Tibial artery (tissue), 4 donors: ENCODE measurements around the gene TUBA1B.
A peak's percentile ranks its signal among the peaks of the same experiment; 100 is the strongest.

Source experiments
- DNase-seq, 2 donors: peaks; one replicate each; pipeline ENCODE4 v3.0.0-alpha.2; 2019
- H3K27ac ChIP-seq, 2 donors: fragments of 200-600 bp; sonication (generic) in 1 of 2; 1 replicate in 1 of 2; 2 replicates in 1 of 2; pipeline ENCODE4 v1.5.1; 2018 to 2019; ENCODE audit warnings: mild to moderate bottlenecking in 1 of 2
- H3K27me3 ChIP-seq, 2 donors: fragments of 200-600 bp; sonication (generic) in 1 of 2; one replicate each; pipeline versions ENCODE4 v1.5.1 to v1.6.0; 2016 to 2019
- H3K36me3 ChIP-seq, 3 donors: fragments of 200-600 bp; sonication (generic) in 2 of 3; one replicate each; pipeline ENCODE4 v1.5.1; 2016 to 2019; ENCODE audit warnings: mild to moderate bottlenecking in 2 of 3
- H3K4me1 ChIP-seq, 4 donors: fragments of 200-600 bp; sonication (generic) in 2 of 4; 1 replicate in 3 of 4; 2 replicates in 1 of 4; pipeline ENCODE4 v1.5.1; 2016 to 2019
- H3K4me3 ChIP-seq, 2 donors: fragments of 200-600 bp; sonication (generic) in 1 of 2; 1 replicate in 1 of 2; 2 replicates in 1 of 2; pipeline ENCODE4 v1.5.1; 2018 to 2019; ENCODE audit warnings: mild to moderate bottlenecking in 2 of 2
- H3K9me3 ChIP-seq, 3 donors: fragments of 200-600 bp; sonication (generic) in 1 of 3; one replicate each; pipeline ENCODE4 v1.5.1; 2016 to 2019
- CTCF ChIP-seq, 2 experiments: fragments of 200-600 bp in 1 of 2; fragments of 450-650 bp in 1 of 2; IDR thresholded peaks; one replicate each; pipeline ENCODE4 v1.5.1; 2017 to 2019; ENCODE audit warnings: antibody characterized with exemption in 2 of 2, mild to moderate bottlenecking in 1 of 2, moderate library complexity in 1 of 2
- intact Hi-C: fragments of 100-400 bp; cut with DNase I; formaldehyde crosslinking; loops from one replicate; pipeline ENCODE4 v1.15.0; 2023; ENCODE audit warnings: low total_unique reads

The TUBA1B gene

GRCh38 chr12:49088150-49088931 is 42.9 kb downstream of the TUBA1B start:
- Histone ChIP-seq H3K27ac (no peak overlapping the region), H3K9me3 (no peaks in the 10 kb centered on the region), H3K27me3 (peaks cover 0 to 47% of the 10 kb centered on the region in 2 donors), H3K4me1 (peaks cover 0 to 38% (median 35%) of the 10 kb centered on the region in 4 donors), H3K36me3 (no peaks in the 10 kb centered on the region), H3K4me3 (peak overlapping the region in 1 of 2 donors; percentile 7)
- DNase-seq: peak; percentile 51 to 84
- intact Hi-C loops: loop anchor here (2.0 to 5.0 kb wide), 2 partner anchors 34 to 146 kb away; no protein-coding TSS in a partner anchor
- peak; percentile 87 to 91 for TF ChIP-seq CTCF (IDR thresholded peaks at IDR 0.05)

- Histone ChIP-seq H3K27me3 (peaks cover 0 to 26% of the 10 kb centered on the region in 2 donors), H3K4me1 (peaks cover 0 to 25% (median 22%) of the 10 kb centered on the region in 4 donors), H3K9me3 (no peaks in the 10 kb centered on the region), H3K4me3 (no peak overlapping the region), H3K27ac (no peak overlapping the region), H3K36me3 (no peaks in the 10 kb centered on the region)
- no peak for TF ChIP-seq CTCF (IDR thresholded peaks at IDR 0.05)
- no peak for DNase-seq
- intact Hi-C loops: loop anchor here (5.0 kb wide), 1 partner anchor 36 kb away; no protein-coding TSS in a partner anchor
These were observed 45.1 kb downstream of the TUBA1B start for GRCh38 chr12:49086116-49086515.

GRCh38 chr12:49084438-49084837 is 46.8 kb downstream of the TUBA1B start:
- intact Hi-C loops: no loop called here
- no peak overlapping the region for H3K27ac ChIP-seq
- H3K36me3 ChIP-seq: no peaks in the 10 kb centered on the region
- no peak for TF ChIP-seq CTCF (IDR thresholded peaks at IDR 0.05)
- no peaks in the 10 kb centered on the region for H3K9me3 ChIP-seq
- peaks cover 0 to 10% of the 10 kb centered on the region in 2 donors for H3K27me3 ChIP-seq
- peaks cover 0 to 11% (median 8%) of the 10 kb centered on the region in 4 donors for H3K4me1 ChIP-seq
- no peak overlapping the region for H3K4me3 ChIP-seq
- DNase-seq: no peak

GRCh38 chr12:49079793-49080192 is 51.4 kb downstream of the TUBA1B start:
- Histone ChIP-seq H3K4me3 (no peak overlapping the region), H3K27me3 (peaks cover 0 to 4% of the 10 kb centered on the region in 2 donors), H3K27ac (no peak overlapping the region), H3K4me1 (no peaks in the 10 kb centered on the region), H3K36me3 (no peaks in the 10 kb centered on the region), H3K9me3 (no peaks in the 10 kb centered on the region)
- DNase-seq: no peak
- intact Hi-C loops: no loop called here
- no peak for TF ChIP-seq CTCF (IDR thresholded peaks at IDR 0.05)
